GM12878 (cell line): Measurements from ENCODE around the gene BMF. TPM values are rescaled to one million over a fixed set of nuclear protein-coding genes. Genes with fewer than 3 reads are reported as not detected.

Source experiments
- ATAC-seq: fragments of 200-7000 bp; cut with Tn5 transposase; 3 replicates; pipeline ENCODE4 v1.9.1; 2020; ENCODE audit warnings: mild to moderate bottlenecking, moderate library complexity
- BruUV-seq: library from RNA; stranded (reverse); fragments of 400-500 nt; replicated peaks from 2 replicates; lab custom pipeline; 2021; lab: Mats Ljungman, UMichigan
- CTCF ChIA-PET: fragments of 300-600 bp; sonication (Branson Sonifier 250); formaldehyde crosslinking; extraction: SDS; loops from one replicate; lab custom pipeline; 2021; ENCODE audit warnings: inconsistent platforms; lab: Yijun Ruan, JAX
- POLR2A ChIA-PET: fragments of 350-600 bp; formaldehyde crosslinking; extraction: SDS; loops from one replicate; lab custom pipeline; 2021; ENCODE audit warnings: inconsistent platforms; lab: Charles Lee
- RAD21 ChIA-PET: fragments of 300-600 bp; sonication (Branson Sonifier 250); formaldehyde crosslinking; loops from one replicate; lab custom pipeline; 2023; ENCODE audit warnings: antibody characterized with exemption; ENCODE audit not compliant: unreplicated experiment; lab: Charles Lee
- SMC1A ChIA-PET: fragments of 300-600 bp; sonication (Branson Sonifier 250); formaldehyde crosslinking; loops from one replicate; lab custom pipeline; 2023; ENCODE audit not compliant: unreplicated experiment, uncharacterized antibody; lab: Charles Lee
- DNase-seq: peaks from one replicate; pipeline ENCODE4 v3.0.0-alpha.2; 2011; ENCODE audit warnings: low read depth, low spot score
- FAIRE-seq: peaks from 3 replicates; lab custom pipeline; 2011; peaks lifted over from hg19 to GRCh38; lab: Jason Lieb, UNC
- H2AFZ ChIP-seq: 2 replicates; pipeline ENCODE4 v1.6.0; 2011; ENCODE audit warnings: low read depth, low read length, control low read depth; ENCODE audit not compliant: control insufficient read depth
- H3K27ac ChIP-seq: 2 replicates; pipeline ENCODE4 v1.5.1; 2011; ENCODE audit warnings: control low read depth; ENCODE audit not compliant: control insufficient read depth, insufficient read depth
- H3K27me3 ChIP-seq, 2 experiments: replicated peaks in 1 of 2; 2 replicates each; pipeline versions ENCODE4 v1.6.0 to v1.6.1; 2011; ENCODE audit warnings: low read length in 1 of 2; ENCODE audit not compliant: control insufficient read depth in 2 of 2, insufficient read depth in 2 of 2
- H3K36me3 ChIP-seq, 2 experiments: 2 replicates each; pipeline ENCODE4 v1.5.1; 2011; ENCODE audit warnings: low read length in 1 of 2; ENCODE audit not compliant: control insufficient read depth in 2 of 2, insufficient read depth in 2 of 2
- H3K4me1 ChIP-seq: 2 replicates; pipeline ENCODE4 v1.6.1; 2011; ENCODE audit warnings: mild to moderate bottlenecking, low read length, moderate library complexity, mixed read lengths; ENCODE audit not compliant: control insufficient read depth, insufficient read depth
- H3K4me2 ChIP-seq: 2 replicates; pipeline ENCODE4 v1.6.0; 2011; ENCODE audit warnings: control low read depth; ENCODE audit not compliant: control insufficient read depth, insufficient read depth
- H3K4me3 ChIP-seq: fragments of 200-600 bp; sonication (generic); 2 replicates; pipeline ENCODE4 v1.5.1; 2016
- H3K79me2 ChIP-seq: 2 replicates; pipeline ENCODE4 v1.6.0; 2011; ENCODE audit warnings: low read length; ENCODE audit not compliant: control insufficient read depth, insufficient read depth
- H3K9ac ChIP-seq: 2 replicates; pipeline ENCODE4 v1.8.0; 2011; ENCODE audit warnings: low read length, control low read depth, mixed read lengths; ENCODE audit not compliant: control insufficient read depth, insufficient read depth
- H3K9me3 ChIP-seq: replicated peaks from 3 replicates; pipeline ENCODE4 v1.5.1; 2011; ENCODE audit warnings: mild to moderate bottlenecking, low read length; ENCODE audit not compliant: control insufficient read depth, insufficient read depth
- H4K20me1 ChIP-seq: 2 replicates; pipeline ENCODE4 v1.6.0; 2011; ENCODE audit not compliant: control insufficient read depth, insufficient read depth
- ASH2L ChIP-seq: fragments of 300-600, 200-600 bp; sonication (generic); IDR thresholded peaks from 2 replicates; pipeline ENCODE4 v1.6.1; 2017; ENCODE audit warnings: low read depth, mild to moderate bottlenecking, borderline replicate concordance
- HDAC2 ChIP-seq: fragments of 200-600 bp; sonication (generic); IDR thresholded peaks from 2 replicates; pipeline ENCODE4 v1.6.1; 2017
- MTA2 ChIP-seq: fragments of 450-650 bp; IDR thresholded peaks from 2 replicates; pipeline ENCODE4 v1.6.1; 2016; ENCODE audit warnings: low read depth, mild to moderate bottlenecking, moderate library complexity
- NFYA ChIP-seq: IDR thresholded peaks from 2 replicates; pipeline ENCODE4 v1.6.1; 2011; ENCODE audit warnings: low read depth, mild to moderate bottlenecking, low read length, improper control_type of control experiment, borderline replicate concordance
- NR2C1 ChIP-seq: fragments of 450-650 bp; IDR thresholded peaks from 2 replicates; pipeline ENCODE4 v1.6.1; 2017; ENCODE audit warnings: antibody characterized with exemption, mild to moderate bottlenecking, moderate library complexity
- NR2F1 ChIP-seq: fragments of 450-650 bp; conservative IDR thresholded peaks from 2 replicates; pipeline ENCODE4 v1.6.1; 2017; ENCODE audit warnings: mild to moderate bottlenecking
- POLR2AphosphoS5 ChIP-seq: IDR thresholded peaks from 2 replicates; pipeline ENCODE4 v1.6.1; 2011; ENCODE audit warnings: mild to moderate bottlenecking, low read length, inconsistent platforms
- SPI1 ChIP-seq: IDR thresholded peaks from 2 replicates; pipeline ENCODE4 v1.6.1; 2011; ENCODE audit warnings: low read depth, mild to moderate bottlenecking, low read length, moderate library complexity, borderline replicate concordance; ENCODE audit not compliant: insufficient read depth
- ZBED1 ChIP-seq: IDR thresholded peaks from 2 replicates; pipeline ENCODE4 v1.6.1; 2016; ENCODE audit warnings: borderline replicate concordance
- ZNF24 ChIP-seq: fragments of 450-650 bp; IDR thresholded peaks from 2 replicates; pipeline ENCODE4 v1.6.1; 2017; ENCODE audit warnings: antibody characterized with exemption, mild to moderate bottlenecking
- ZNF274 ChIP-seq: IDR thresholded peaks from one replicate; pipeline ENCODE4 v1.8.0; 2011; ENCODE audit not compliant: insufficient read length, insufficient read depth
- WGBS: methylation state at CpG from one replicate; pipeline ENCODE4 v1.1.6; 2016; ENCODE audit warnings: low lambda C conversion rate; ENCODE audit not compliant: insufficient replicate concordance, insufficient coverage; ENCODE audit errors: missing lambda C conversion rate; 5-methylcytosine and 5-hydroxymethylcytosine counted together
- in situ Hi-C: fragments of 300-500 bp; cut with MboI; formaldehyde crosslinking; loops from 9 replicates; pipeline ENCODE4 v1.14.3; 2018; ENCODE audit warnings: mixed read lengths
- intact Hi-C: fragments of 100-400 bp; cut with micrococcal nuclease; formaldehyde crosslinking; loops from one replicate; pipeline ENCODE4 v1.14.2; 2022; ENCODE audit not compliant: unreplicated experiment
- polyA plus RNA-seq, 11 experiments: library from polyadenylated mRNA; depleted of rRNA in 4 of 11; unstranded in 6 of 11; stranded (reverse) in 5 of 11; fragments of >200 nt; fragmentation: Nextera tagmentation in 4 of 11; fragmentation: Illumina TruSeq in 1 of 11; extraction: Ambion mirVana in 4 of 11; extraction: Trizol in 1 of 11; gene quantifications; 1 replicate in 1 of 11; 2 replicates in 10 of 11; pipeline versions ENCODE4 v1.2.1 to v1.2.3, GENCODE V29; 2011 to 2016; ENCODE audit warnings: inconsistent platforms in 2 of 11, missing spikeins in 2 of 11, low read depth in 1 of 11
- total RNA-seq, 4 experiments: library from RNA; depleted of rRNA in 3 of 4; stranded (reverse); fragments of >200 nt in 3 of 4; fragmentation: Illumina TruSeq in 1 of 4; extraction: Trizol in 1 of 4; gene quantifications; 2 replicates each; pipeline versions ENCODE4 v1.2.1 to v1.2.3, GENCODE V29; 2013 to 2021
- TF ChIP-seq, protein P1 (sequence below): IDR thresholded peaks from 2 replicates; pipeline ENCODE4 v1.6.1; 2012; ENCODE audit warnings: improper control_type of control experiment, low read depth, low read length; ENCODE audit not compliant: insufficient replicate concordance

The BMF gene
- total and polyA plus RNA-seq, 10 of the 15 experiments (the other 5 are each of a cell fraction or from before 2014, with no cell fraction given): 0.82 to 34.9 (median 16.9) TPM

DNA sequence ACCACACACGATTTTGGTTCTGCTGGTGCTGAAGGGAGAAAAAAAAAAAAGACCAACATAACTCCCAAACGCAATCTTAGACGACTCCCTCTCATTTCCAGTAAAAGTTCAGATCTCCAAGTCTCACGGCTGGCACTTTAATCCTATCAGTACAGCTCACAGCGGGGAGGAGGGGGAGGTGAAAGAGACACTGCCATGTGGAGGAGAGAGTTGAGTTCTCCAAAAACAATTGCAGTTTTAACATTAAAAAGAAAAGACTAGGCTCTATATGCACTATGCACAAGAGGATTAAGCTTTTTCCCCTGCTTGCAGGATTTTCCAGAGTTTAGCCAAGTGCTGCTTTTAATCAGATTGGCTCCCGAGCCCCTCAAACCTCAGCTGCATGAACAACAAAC, 16.8 kb downstream of the BMF start:
- ChIA-PET POLR2A (no interaction called here), RAD21 (interaction anchor here (24.6 kb wide), 1 partner anchor 46 kb away, joined by 903 read pairs; no protein-coding TSS in a partner anchor), CTCF (interaction anchor here (8.6 to 18.8 kb wide), 2 partner anchors 14 to 47 kb away, joined by 126 to 776 read pairs; partner anchors contain the start of genes BMF and SRP14), SMC1A (interaction anchor here (0.6 to 43.9 kb wide), 4 partner anchors 12 to 64 kb away, joined by 4 to 1082 read pairs (median 981); partner anchors contain the start of genes BMF and SRP14)
- intact Hi-C loops: no loop called here
- H3K9ac ChIP-seq: no peak overlapping the region
- FAIRE-seq: no peak
- H3K9me3 ChIP-seq: no peaks in the 10 kb centered on the region
- peaks cover 18 to 19% of the 10 kb centered on the region in 2 experiments for H3K36me3 ChIP-seq
- H3K27ac ChIP-seq: no peak overlapping the region
- WGBS: 86% methylated on average over 6 of the region's 6 CpGs
- TF ChIP-seq SPI1 (no peak), HDAC2 (no peak), MTA2 (no peak), NR2F1 (no peak), POLR2AphosphoS5 (no peak)
- no peaks in the 10 kb centered on the region for H3K27me3 ChIP-seq
- no peak for DNase-seq
- no peaks in the 10 kb centered on the region for H4K20me1 ChIP-seq
- in situ Hi-C loops: no loop called here
- H2AFZ ChIP-seq: no peak overlapping the region
- no peak overlapping the region for H3K4me3 ChIP-seq
- no peak overlapping the region for H3K4me2 ChIP-seq
- peaks cover 43% of the 10 kb centered on the region for H3K4me1 ChIP-seq
- H3K79me2 ChIP-seq: peaks cover 27% of the 10 kb centered on the region
- ATAC-seq: no peak
- no TSS peak for BruUV-seq

DNA sequence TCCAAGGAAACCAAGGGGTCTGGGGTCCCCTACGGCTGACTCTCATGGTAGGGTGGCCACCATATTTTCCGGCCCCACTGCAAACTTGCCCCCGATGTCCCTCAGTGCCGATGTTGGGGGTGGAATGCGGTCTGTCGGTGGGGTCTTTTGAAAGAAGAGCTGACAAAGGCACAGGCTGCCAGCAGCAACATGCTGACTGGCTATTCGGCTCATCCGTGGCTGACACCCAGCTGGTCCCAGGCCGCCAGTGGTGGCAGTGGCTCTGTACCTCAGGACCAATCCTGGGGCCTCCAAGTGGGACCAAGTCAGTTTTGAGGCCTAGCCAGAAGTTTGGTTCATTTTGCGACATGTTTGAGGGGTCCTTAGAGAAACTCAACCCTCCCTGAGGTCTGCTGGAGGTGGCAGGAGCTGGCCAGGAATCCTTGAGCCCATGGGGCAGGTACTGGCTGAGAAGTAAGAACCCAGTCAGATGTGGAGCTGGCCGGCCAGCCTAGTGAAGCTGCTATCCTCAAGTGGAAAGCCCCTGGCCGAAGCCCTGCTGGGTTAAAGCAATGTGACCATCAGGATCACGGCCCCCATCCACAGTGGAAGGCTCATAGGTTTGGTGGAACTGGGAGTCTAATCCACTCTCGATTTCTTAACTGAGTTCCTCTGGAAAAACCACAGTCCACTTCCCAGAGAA, 17.8 kb downstream of the BMF start:
- BruUV-seq: no TSS peak
- intact Hi-C loops: no loop called here
- Histone ChIP-seq H3K4me1 (peaks cover 34% of the 10 kb centered on the region), H3K4me2 (no peak overlapping the region), H4K20me1 (no peaks in the 10 kb centered on the region), H2AFZ (no peak overlapping the region), H3K9ac (no peak overlapping the region), H3K27me3 (no peaks in the 10 kb centered on the region), H3K4me3 (no peak overlapping the region), H3K36me3 (peaks cover 18 to 19% of the 10 kb centered on the region in 2 experiments), H3K79me2 (peaks cover 24% of the 10 kb centered on the region), H3K27ac (no peak overlapping the region), H3K9me3 (no peaks in the 10 kb centered on the region)
- ChIA-PET POLR2A (no interaction called here), CTCF (no interaction called here), RAD21 (interaction anchor here (1.4 kb wide), 1 partner anchor 8 kb away, joined by 3 read pairs; no protein-coding TSS in a partner anchor), SMC1A (interaction anchor here (26.7 to 43.9 kb wide), 3 partner anchors 12 to 52 kb away, joined by 981 to 1082 read pairs (median 981); partner anchors contain the start of genes BMF and SRP14)
- WGBS: 96% methylated on average over 14 of the region's 14 CpGs
- ATAC-seq (no peak), DNase-seq (no peak), FAIRE-seq (no peak)
- in situ Hi-C loops: no loop called here
- no peak for TF ChIP-seq ZNF24
- TF ChIP-seq, protein P1, sequence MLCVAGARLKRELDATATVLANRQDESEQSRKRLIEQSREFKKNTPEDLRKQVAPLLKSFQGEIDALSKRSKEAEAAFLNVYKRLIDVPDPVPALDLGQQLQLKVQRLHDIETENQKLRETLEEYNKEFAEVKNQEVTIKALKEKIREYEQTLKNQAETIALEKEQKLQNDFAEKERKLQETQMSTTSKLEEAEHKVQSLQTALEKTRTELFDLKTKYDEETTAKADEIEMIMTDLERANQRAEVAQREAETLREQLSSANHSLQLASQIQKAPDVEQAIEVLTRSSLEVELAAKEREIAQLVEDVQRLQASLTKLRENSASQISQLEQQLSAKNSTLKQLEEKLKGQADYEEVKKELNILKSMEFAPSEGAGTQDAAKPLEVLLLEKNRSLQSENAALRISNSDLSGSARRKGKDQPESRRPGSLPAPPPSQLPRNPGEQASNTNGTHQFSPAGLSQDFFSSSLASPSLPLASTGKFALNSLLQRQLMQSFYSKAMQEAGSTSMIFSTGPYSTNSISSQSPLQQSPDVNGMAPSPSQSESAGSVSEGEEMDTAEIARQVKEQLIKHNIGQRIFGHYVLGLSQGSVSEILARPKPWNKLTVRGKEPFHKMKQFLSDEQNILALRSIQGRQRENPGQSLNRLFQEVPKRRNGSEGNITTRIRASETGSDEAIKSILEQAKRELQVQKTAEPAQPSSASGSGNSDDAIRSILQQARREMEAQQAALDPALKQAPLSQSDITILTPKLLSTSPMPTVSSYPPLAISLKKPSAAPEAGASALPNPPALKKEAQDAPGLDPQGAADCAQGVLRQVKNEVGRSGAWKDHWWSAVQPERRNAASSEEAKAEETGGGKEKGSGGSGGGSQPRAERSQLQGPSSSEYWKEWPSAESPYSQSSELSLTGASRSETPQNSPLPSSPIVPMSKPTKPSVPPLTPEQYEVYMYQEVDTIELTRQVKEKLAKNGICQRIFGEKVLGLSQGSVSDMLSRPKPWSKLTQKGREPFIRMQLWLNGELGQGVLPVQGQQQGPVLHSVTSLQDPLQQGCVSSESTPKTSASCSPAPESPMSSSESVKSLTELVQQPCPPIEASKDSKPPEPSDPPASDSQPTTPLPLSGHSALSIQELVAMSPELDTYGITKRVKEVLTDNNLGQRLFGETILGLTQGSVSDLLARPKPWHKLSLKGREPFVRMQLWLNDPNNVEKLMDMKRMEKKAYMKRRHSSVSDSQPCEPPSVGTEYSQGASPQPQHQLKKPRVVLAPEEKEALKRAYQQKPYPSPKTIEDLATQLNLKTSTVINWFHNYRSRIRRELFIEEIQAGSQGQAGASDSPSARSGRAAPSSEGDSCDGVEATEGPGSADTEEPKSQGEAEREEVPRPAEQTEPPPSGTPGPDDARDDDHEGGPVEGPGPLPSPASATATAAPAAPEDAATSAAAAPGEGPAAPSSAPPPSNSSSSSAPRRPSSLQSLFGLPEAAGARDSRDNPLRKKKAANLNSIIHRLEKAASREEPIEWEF: no peak
- no peak for TF ChIP-seq ASH2L
- TF ChIP-seq NFYA: no peak
- TF ChIP-seq NR2C1: no peak
- no peak for TF ChIP-seq ZBED1
- no peak for TF ChIP-seq ZNF274
- no peak for TF ChIP-seq NR2F1
